Progenitor cell of endocrine pancreas (in vitro differentiated cells): ENCODE data around the gene GNGT2. TPM values are rescaled to one million over a fixed set of nuclear protein-coding genes. Genes with fewer than 3 reads are reported as not detected.
"Not testable (repeated sequence)": the region's sequence is repeated elsewhere in the genome, so short reads cannot be mapped to it uniquely, and the experiment has no call there.

Experiments used
- DNase-seq: peaks from one replicate; pipeline ENCODE4 v3.0.0; 2021; ENCODE audit warnings: low spot score; ENCODE audit not compliant: unreplicated experiment
- H3K27ac Mint-ChIP-seq: 2 replicates; pipeline ENCODE4 v1.8.0; 2021; ENCODE audit warnings: mild to moderate bottlenecking, moderate library complexity, mixed read lengths
- H3K27me3 Mint-ChIP-seq: 2 replicates; pipeline ENCODE4 v1.8.0; 2021; ENCODE audit warnings: mixed read lengths
- H3K36me3 Mint-ChIP-seq: 2 replicates; pipeline ENCODE4 v1.8.0; 2022; ENCODE audit warnings: mixed read lengths; ENCODE audit not compliant: insufficient read depth
- H3K4me1 Mint-ChIP-seq: 2 replicates; pipeline ENCODE4 v1.8.0; 2021; ENCODE audit warnings: low read depth, mixed read lengths
- H3K4me3 Mint-ChIP-seq: 2 replicates; pipeline ENCODE4 v1.8.0; 2021; ENCODE audit warnings: low read depth, mild to moderate bottlenecking, moderate library complexity, mixed read lengths
- H3K9me3 Mint-ChIP-seq: 2 replicates; pipeline ENCODE4 v1.8.0; 2021; ENCODE audit warnings: low read depth, mixed read lengths
- CTCF ChIP-seq: fragments of 200-600 bp; sonication (generic); IDR thresholded peaks from one replicate; pipeline ENCODE4 v1.5.0; 2021; ENCODE audit warnings: antibody characterized with exemption, mild to moderate bottlenecking; ENCODE audit not compliant: unreplicated experiment
- total RNA-seq: library from RNA; stranded (reverse); gene quantifications from 2 replicates; pipeline ENCODE4 v1.2.1, GENCODE V29; 2021

Gene GNGT2
- total RNA-seq, 1 donor from 2014 or later, result not detected

- Mint-ChIP-seq H3K36me3 (peaks cover 1% of the 10 kb centered on the region), H3K9me3 (peaks cover 19% of the 10 kb centered on the region), H3K4me1 (no peaks in the 10 kb centered on the region), H3K4me3 (no peak overlapping the region), H3K27me3 (peaks cover 11% of the 10 kb centered on the region), H3K27ac (no peak overlapping the region)
- DNase-seq, result no peak
- no peak for TF ChIP-seq CTCF
Observed at GRCh38 chr17:49187301-49187700, 23.1 kb downstream of the GNGT2 start.

GRCh38 chr17:49185381-49185780 lies 25.0 kb downstream of the GNGT2 start:
- not testable (repeated sequence) for H3K27ac Mint-ChIP-seq, DNase-seq, H3K4me1 Mint-ChIP-seq, H3K4me3 Mint-ChIP-seq, H3K36me3 Mint-ChIP-seq
- Mint-ChIP-seq H3K27me3 (peaks cover 13% of the 10 kb centered on the region), H3K9me3 (peaks cover 19% of the 10 kb centered on the region)

- H3K27ac Mint-ChIP-seq, H3K36me3 Mint-ChIP-seq, H3K4me3 Mint-ChIP-seq, H3K27me3 Mint-ChIP-seq, H3K4me1 Mint-ChIP-seq, DNase-seq: not testable (repeated sequence)
- H3K9me3 Mint-ChIP-seq, result peaks cover 19% of the 10 kb centered on the region
Observed at GRCh38 chr17:49184522-49184921, 25.9 kb downstream of the GNGT2 start.

- Mint-ChIP-seq H3K4me1 (no peaks in the 10 kb centered on the region), H3K27ac (no peak overlapping the region), H3K4me3 (no peak overlapping the region), H3K36me3 (peaks cover 1% of the 10 kb centered on the region), H3K9me3 (peaks cover 19% of the 10 kb centered on the region), H3K27me3 (peaks cover 5% of the 10 kb centered on the region)
- no peak for TF ChIP-seq CTCF
- no peak for DNase-seq
Observed at GRCh38 chr17:49183801-49184200, 26.6 kb downstream of the GNGT2 start.

GRCh38 chr17:49183341-49183740 lies 27.0 kb downstream of the GNGT2 start:
- H3K27ac Mint-ChIP-seq, result no peak overlapping the region
- no peak overlapping the region for H3K4me3 Mint-ChIP-seq
- peaks cover 1% of the 10 kb centered on the region for H3K36me3 Mint-ChIP-seq
- no peak for TF ChIP-seq CTCF
- DNase-seq, result no peak
- H3K4me1 Mint-ChIP-seq, result no peaks in the 10 kb centered on the region
- peaks cover 19% of the 10 kb centered on the region for H3K9me3 Mint-ChIP-seq
- H3K27me3 Mint-ChIP-seq, result peaks cover 5% of the 10 kb centered on the region

- no peak for DNase-seq
- Mint-ChIP-seq H3K4me1 (no peaks in the 10 kb centered on the region), H3K9me3 (peaks cover 21% of the 10 kb centered on the region), H3K36me3 (peaks cover 3% of the 10 kb centered on the region), H3K27me3 (peaks cover 5% of the 10 kb centered on the region), H3K27ac (no peak overlapping the region), H3K4me3 (no peak overlapping the region)
- no peak for TF ChIP-seq CTCF
Observed at GRCh38 chr17:49180998-49181635, 29.3 kb downstream of the GNGT2 start.
